Left colon (tissue), 2 donors: ENCODE results near the gene SNRNP48. TPM values are rescaled to one million over a fixed set of nuclear protein-coding genes. Genes with fewer than 3 reads are reported as not detected.

ENCODE experiments used
- total RNA-seq, 2 donors: library from RNA; stranded (reverse); fragmentation: NEBNext Ultra II Directional; extraction: Animal tissue kit (Norgen Biotek cat#: 25700); gene quantifications; one replicate each; pipeline ENCODE4 v1.2.1, GENCODE V29; 2021
- donor health status: DM: no; HTN: no; CAD: no.
- donor health status: DM: yes; HTN: yes; CAD: no.

The SNRNP48 gene
- total RNA-seq, 2 donors from 2014 or later = 11.1 to 11.6 TPM

Other genes starting within 250 kb of the SNRNP48 start
- gene CAGE1, start 200.5 kb upstream of the SNRNP48 start, total RNA-seq = under 1 TPM in 1 of 2 donors, not detected in 1; 0.08 TPM
- gene RIOK1, start 200.4 kb upstream of the SNRNP48 start, total RNA-seq = 10 to 100 TPM; 11.8 to 15.6 TPM
- gene DSP, start 48.5 kb upstream of the SNRNP48 start, total RNA-seq = 100 to 1,000 TPM; 213 to 249 TPM
- 1 to 10 TPM; 1.0 to 2.1 TPM for gene BMP6, start 135.9 kb downstream of the SNRNP48 start, total RNA-seq